A673 (cell line): ENCODE results near the gene TIAM1. TPM values are rescaled to one million over a fixed set of nuclear protein-coding genes. Genes with fewer than 3 reads are reported as not detected.

Experiments used
- BruUV-seq: library from RNA; stranded (reverse); fragments of 400-500 nt; replicated peaks from 2 replicates; lab custom pipeline; 2021; lab: Mats Ljungman, UMichigan
- CTCF ChIA-PET: fragments of 300-600 bp; sonication (Branson Sonifier 250); formaldehyde crosslinking; loops from one replicate; lab custom pipeline; 2022; ENCODE audit warnings: antibody characterized with exemption; lab: Charles Lee
- POLR2A ChIA-PET: fragments of 300-600 bp; sonication (Branson Sonifier 250); formaldehyde crosslinking; loops from one replicate; lab custom pipeline; 2022; ENCODE audit warnings: antibody characterized with exemption; ENCODE audit not compliant: low non-redundant PET; lab: Charles Lee
- DNase-seq: peaks from one replicate; pipeline ENCODE4 v3.0.0-alpha.2; 2015; ENCODE audit warnings: low spot score
- H3K27ac ChIP-seq: fragments of 200-600 bp; sonication (generic); 2 replicates; pipeline ENCODE4 v1.5.1; 2016; ENCODE audit warnings: mixed run types, low read depth, mild to moderate bottlenecking, mixed read lengths, antibody characterized with exemption, low read length; ENCODE audit not compliant: poor library complexity, severe bottlenecking
- H3K27me3 ChIP-seq: fragments of 200-600 bp; sonication (generic); replicated peaks from 2 replicates; pipeline ENCODE4 v1.6.1; 2017; ENCODE audit warnings: mixed run types, low read depth, mild to moderate bottlenecking, mixed read lengths, antibody characterized with exemption, low read length; ENCODE audit not compliant: insufficient read depth, poor library complexity
- H3K36me3 ChIP-seq: fragments of 200-600 bp; sonication (generic); 2 replicates; pipeline ENCODE4 v1.6.1; 2016; ENCODE audit warnings: mixed run types, mild to moderate bottlenecking, mixed read lengths, antibody characterized with exemption, low read length; ENCODE audit not compliant: insufficient read depth, poor library complexity, severe bottlenecking
- H3K4me1 ChIP-seq: fragments of 200-600 bp; sonication (generic); 2 replicates; pipeline ENCODE4 v1.6.1; 2017; ENCODE audit warnings: mixed run types, mild to moderate bottlenecking, mixed read lengths, antibody characterized with exemption, low read length; ENCODE audit not compliant: insufficient read depth, poor library complexity, severe bottlenecking
- H3K4me3 ChIP-seq: fragments of 200-600 bp; sonication (generic); 2 replicates; pipeline ENCODE4 v1.5.1; 2016; ENCODE audit warnings: low read depth, mixed run types, mild to moderate bottlenecking, mixed read lengths, low read length; ENCODE audit not compliant: poor library complexity, severe bottlenecking
- H3K9me3 ChIP-seq: fragments of 200-600 bp; sonication (generic); 2 replicates; pipeline ENCODE4 v1.6.1; 2016; ENCODE audit warnings: mixed run types, low read depth, mild to moderate bottlenecking, mixed read lengths, antibody characterized with exemption, low read length; ENCODE audit not compliant: poor library complexity, severe bottlenecking
- CTCF ChIP-seq: fragments of 300-800, 200-600 bp; sonication (generic); conservative IDR thresholded peaks from 2 replicates; pipeline ENCODE4 v1.5.1; 2017; ENCODE audit warnings: low read depth, mild to moderate bottlenecking, antibody characterized with exemption, low read length, moderate library complexity, mixed read lengths
- EZH2 ChIP-seq: fragments of 200-600 bp; sonication (generic); IDR thresholded peaks from 2 replicates; pipeline ENCODE4 v1.6.1; 2017; ENCODE audit warnings: borderline replicate concordance, low read depth, mild to moderate bottlenecking, mixed read lengths, antibody characterized with exemption, low read length; ENCODE audit not compliant: poor library complexity, severe bottlenecking
- intact Hi-C: fragments of 100-400 bp; cut with micrococcal nuclease; formaldehyde crosslinking; loops from one replicate; pipeline ENCODE4 v1.10.0; 2022; ENCODE audit not compliant: unreplicated experiment
- total RNA-seq: library from RNA; stranded (reverse); gene quantifications from 2 replicates; pipeline ENCODE4 v1.2.3, GENCODE V29; 2021

The TIAM1 gene
- total RNA-seq, 1 experiment from 2014 or later, result 9.6 TPM

DNA sequence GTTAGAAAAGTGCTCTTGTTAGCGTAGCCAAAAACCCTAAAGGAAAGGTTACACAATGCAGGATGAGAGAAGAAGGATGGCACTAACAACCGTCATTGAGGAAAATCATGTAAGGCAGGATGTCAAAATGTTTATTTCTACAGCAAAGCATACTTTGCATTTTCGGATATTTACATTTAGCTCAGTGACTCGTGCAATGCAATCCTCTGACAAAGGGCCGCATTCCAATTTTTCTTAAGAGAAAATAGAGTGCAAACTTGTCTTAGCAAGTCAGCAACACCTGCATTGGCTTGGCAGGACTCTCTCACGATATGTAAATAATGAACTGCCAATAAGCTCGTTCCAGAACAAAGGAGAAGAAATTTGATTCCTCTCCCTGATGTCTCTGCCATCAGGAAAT lies 33.3 kb downstream of the TIAM1 start:
- Histone ChIP-seq H3K4me1 (no peaks in the 10 kb centered on the region), H3K27me3 (no peaks in the 10 kb centered on the region), H3K36me3 (no peaks in the 10 kb centered on the region), H3K9me3 (no peaks in the 10 kb centered on the region), H3K27ac (no peak overlapping the region), H3K4me3 (no peak overlapping the region)
- ChIA-PET POLR2A (no interaction called here), CTCF (no interaction called here)
- no peak for DNase-seq
- intact Hi-C loops, result no loop called here
- no TSS peak for BruUV-seq
- TF ChIP-seq CTCF, result no peak
- TF ChIP-seq EZH2, result no peak

DNA sequence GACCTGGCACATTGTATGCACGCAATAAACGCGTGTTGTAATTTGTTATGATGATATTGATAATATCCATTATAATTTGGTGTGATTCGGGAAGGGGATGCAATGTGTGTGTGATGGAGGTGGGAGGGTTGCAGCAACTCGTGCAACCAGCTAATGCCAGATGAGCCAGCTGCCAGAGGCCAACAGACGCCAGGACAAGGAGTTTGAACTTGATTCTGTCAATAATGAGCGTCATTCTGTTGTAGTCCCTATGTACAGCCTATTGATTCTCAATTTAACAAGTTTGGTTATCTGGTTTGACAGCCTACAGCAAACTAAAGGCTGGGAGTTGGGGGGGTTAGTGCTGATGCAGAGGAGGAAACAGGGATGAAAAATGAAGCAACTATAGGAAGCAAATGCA lies 35.5 kb downstream of the TIAM1 start:
- DNase-seq, result no peak
- CTCF ChIA-PET, result no interaction called here
- POLR2A ChIA-PET, result no interaction called here
- no peak for TF ChIP-seq CTCF
- TF ChIP-seq EZH2, result no peak
- no peak overlapping the region for H3K27ac ChIP-seq
- BruUV-seq, result no TSS peak
- no peaks in the 10 kb centered on the region for H3K36me3 ChIP-seq
- intact Hi-C loops, result no loop called here
- no peaks in the 10 kb centered on the region for H3K4me1 ChIP-seq
- H3K9me3 ChIP-seq, result no peaks in the 10 kb centered on the region
- no peak overlapping the region for H3K4me3 ChIP-seq
- no peaks in the 10 kb centered on the region for H3K27me3 ChIP-seq

DNA sequence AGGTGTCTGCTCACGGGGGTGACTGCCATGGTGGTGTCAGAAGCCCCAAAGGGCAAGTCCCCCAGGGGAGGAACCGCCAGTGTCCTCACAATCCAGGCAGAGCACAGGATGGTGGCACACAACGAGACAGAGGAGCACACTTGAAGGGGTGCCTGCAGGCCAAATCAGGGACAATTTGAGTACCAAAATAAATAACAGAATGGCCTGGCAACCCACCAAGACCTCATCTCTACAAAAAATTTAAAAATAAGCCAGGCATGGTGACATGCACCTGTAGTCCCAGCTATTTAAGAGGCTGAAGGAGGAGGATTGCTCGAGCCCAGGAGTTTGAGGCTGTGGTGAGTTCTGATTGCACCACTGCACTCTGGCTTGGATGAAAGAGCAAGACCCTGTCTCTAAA lies 38.2 kb downstream of the TIAM1 start:
- intact Hi-C loops, result no loop called here
- no TSS peak for BruUV-seq
- Histone ChIP-seq H3K27me3 (no peaks in the 10 kb centered on the region), H3K4me3 (no peak overlapping the region), H3K4me1 (no peaks in the 10 kb centered on the region), H3K27ac (no peak overlapping the region), H3K9me3 (no peaks in the 10 kb centered on the region), H3K36me3 (no peaks in the 10 kb centered on the region)
- CTCF ChIA-PET, result no interaction called here
- no peak for DNase-seq
- TF ChIP-seq CTCF (no peak), EZH2 (no peak)
- POLR2A ChIA-PET, result no interaction called here
